ENCODE data around the gene NT5C. TPM values are rescaled to one million over a fixed set of nuclear protein-coding genes. Genes with fewer than 3 reads are reported as not detected.

NT5C gene
- total and polyA plus RNA-seq, 4 donors, result 13.6 to 27.2 (median 24.5) TPM

DNA sequence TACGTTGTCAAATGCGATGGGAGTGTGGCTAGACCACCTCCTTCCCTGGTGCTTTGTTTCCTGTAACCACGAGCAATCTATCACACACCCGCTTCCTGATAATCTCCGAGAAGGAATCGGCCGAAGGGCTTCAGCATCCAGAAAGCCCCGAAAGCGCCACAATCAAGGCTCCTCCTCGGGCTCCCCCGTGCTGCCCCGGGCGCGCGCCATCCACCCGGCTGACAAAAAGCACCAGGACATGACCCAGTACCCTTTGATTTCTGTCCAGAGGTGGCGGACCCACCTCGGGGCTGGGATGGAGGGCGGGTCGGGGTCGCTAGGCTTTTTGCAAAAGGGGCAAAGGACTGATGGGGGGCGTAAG is 22.5 kb downstream of the NT5C start:
- Histone ChIP-seq H3K27ac (ENCODE audit: low read depth in 1 of 2, low read length in 2 of 2) (no peak overlapping the region), H3K36me3 (ENCODE audit: control insufficient read depth in 4 of 4, insufficient read depth in 3 of 4, low read depth in 1 of 4, low read length in 3 of 4) (no peaks in the 10 kb centered on the region), H3K27me3 (ENCODE audit: control insufficient read depth in 4 of 4, insufficient read depth in 4 of 4, low read length in 3 of 4) (no peaks in the 10 kb centered on the region), H3K9me3 (ENCODE audit: control insufficient read depth in 4 of 4, low read length in 3 of 4) (no peaks in the 10 kb centered on the region), H3K4me1 (ENCODE audit: control insufficient read depth in 4 of 4, insufficient read depth in 4 of 4, low read length in 3 of 4) (peaks cover 5 to 25% (median 19%) of the 10 kb centered on the region in 4 donors), H3K9ac (ENCODE audit: low read depth in 1 of 2, low read length in 2 of 2) (peak overlapping the region in 1 of 2 donors; percentile 80), H3K4me3 (ENCODE audit: low read depth in 1 of 3, low read length in 3 of 3) (peak overlapping the region in 2 of 3 donors; percentile 72 to 84)
- TF ChIP-seq SP1 (IDR thresholded peaks at IDR 0.05), result no peak
- no peak for TF ChIP-seq RAD21 (IDR thresholded peaks at IDR 0.05)
- TF ChIP-seq HNF4G (IDR thresholded peaks at IDR 0.05), result no peak
- no peak for TF ChIP-seq RXRA (IDR thresholded peaks at IDR 0.05)
- no peak for TF ChIP-seq YY1 (IDR thresholded peaks at IDR 0.05)
- TF ChIP-seq FOXA1 (IDR thresholded peaks at IDR 0.05), result no peak
- TF ChIP-seq, protein P1, sequence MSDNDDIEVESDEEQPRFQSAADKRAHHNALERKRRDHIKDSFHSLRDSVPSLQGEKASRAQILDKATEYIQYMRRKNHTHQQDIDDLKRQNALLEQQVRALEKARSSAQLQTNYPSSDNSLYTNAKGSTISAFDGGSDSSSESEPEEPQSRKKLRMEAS (IDR thresholded peaks at IDR 0.05), result no peak
- WGBS, result 32% methylated on average over 22 of the region's 22 CpGs
- no peak for DNase-seq (ENCODE audit: low spot score)

DNA sequence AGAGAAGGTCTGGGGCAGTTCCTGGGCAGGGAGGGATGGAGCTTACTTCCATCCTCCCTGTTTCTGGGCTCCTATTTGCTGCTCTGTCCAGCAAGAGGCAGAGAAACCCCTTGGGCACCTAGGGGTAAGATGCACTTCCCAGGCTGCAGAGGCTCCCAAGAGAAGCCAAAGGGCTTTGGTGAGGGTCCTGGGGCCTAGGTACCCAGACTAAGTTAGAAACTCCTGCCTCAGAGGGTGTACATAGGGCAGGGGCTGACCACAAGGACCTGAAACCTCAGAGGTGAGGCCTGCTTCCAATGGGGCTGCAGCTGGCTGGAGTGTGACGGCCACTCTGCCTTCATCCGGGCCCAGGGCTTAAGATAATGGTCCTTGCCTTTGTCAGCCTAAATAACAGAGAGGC is 23.3 kb downstream of the NT5C start:
- TF ChIP-seq JUND (IDR thresholded peaks at IDR 0.05), result no peak
- TF ChIP-seq, protein P2, sequence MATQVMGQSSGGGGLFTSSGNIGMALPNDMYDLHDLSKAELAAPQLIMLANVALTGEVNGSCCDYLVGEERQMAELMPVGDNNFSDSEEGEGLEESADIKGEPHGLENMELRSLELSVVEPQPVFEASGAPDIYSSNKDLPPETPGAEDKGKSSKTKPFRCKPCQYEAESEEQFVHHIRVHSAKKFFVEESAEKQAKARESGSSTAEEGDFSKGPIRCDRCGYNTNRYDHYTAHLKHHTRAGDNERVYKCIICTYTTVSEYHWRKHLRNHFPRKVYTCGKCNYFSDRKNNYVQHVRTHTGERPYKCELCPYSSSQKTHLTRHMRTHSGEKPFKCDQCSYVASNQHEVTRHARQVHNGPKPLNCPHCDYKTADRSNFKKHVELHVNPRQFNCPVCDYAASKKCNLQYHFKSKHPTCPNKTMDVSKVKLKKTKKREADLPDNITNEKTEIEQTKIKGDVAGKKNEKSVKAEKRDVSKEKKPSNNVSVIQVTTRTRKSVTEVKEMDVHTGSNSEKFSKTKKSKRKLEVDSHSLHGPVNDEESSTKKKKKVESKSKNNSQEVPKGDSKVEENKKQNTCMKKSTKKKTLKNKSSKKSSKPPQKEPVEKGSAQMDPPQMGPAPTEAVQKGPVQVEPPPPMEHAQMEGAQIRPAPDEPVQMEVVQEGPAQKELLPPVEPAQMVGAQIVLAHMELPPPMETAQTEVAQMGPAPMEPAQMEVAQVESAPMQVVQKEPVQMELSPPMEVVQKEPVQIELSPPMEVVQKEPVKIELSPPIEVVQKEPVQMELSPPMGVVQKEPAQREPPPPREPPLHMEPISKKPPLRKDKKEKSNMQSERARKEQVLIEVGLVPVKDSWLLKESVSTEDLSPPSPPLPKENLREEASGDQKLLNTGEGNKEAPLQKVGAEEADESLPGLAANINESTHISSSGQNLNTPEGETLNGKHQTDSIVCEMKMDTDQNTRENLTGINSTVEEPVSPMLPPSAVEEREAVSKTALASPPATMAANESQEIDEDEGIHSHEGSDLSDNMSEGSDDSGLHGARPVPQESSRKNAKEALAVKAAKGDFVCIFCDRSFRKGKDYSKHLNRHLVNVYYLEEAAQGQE (IDR thresholded peaks at IDR 0.05), result no peak
- TF ChIP-seq RAD21 (IDR thresholded peaks at IDR 0.05), result no peak
- no peak for TF ChIP-seq NR2F2 (IDR thresholded peaks at IDR 0.05)
- TF ChIP-seq, protein P3, sequence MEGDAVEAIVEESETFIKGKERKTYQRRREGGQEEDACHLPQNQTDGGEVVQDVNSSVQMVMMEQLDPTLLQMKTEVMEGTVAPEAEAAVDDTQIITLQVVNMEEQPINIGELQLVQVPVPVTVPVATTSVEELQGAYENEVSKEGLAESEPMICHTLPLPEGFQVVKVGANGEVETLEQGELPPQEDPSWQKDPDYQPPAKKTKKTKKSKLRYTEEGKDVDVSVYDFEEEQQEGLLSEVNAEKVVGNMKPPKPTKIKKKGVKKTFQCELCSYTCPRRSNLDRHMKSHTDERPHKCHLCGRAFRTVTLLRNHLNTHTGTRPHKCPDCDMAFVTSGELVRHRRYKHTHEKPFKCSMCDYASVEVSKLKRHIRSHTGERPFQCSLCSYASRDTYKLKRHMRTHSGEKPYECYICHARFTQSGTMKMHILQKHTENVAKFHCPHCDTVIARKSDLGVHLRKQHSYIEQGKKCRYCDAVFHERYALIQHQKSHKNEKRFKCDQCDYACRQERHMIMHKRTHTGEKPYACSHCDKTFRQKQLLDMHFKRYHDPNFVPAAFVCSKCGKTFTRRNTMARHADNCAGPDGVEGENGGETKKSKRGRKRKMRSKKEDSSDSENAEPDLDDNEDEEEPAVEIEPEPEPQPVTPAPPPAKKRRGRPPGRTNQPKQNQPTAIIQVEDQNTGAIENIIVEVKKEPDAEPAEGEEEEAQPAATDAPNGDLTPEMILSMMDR (IDR thresholded peaks at IDR 0.05; ENCODE audit: low read depth, low read length, missing input control), result no peak
- TF ChIP-seq TAF1 (conservative IDR thresholded peaks at IDR 0.05), result no peak
- no peak for TF ChIP-seq RXRA (IDR thresholded peaks at IDR 0.05)
- no peak for TF ChIP-seq SP1 (IDR thresholded peaks at IDR 0.05)
- TF ChIP-seq, protein P4, sequence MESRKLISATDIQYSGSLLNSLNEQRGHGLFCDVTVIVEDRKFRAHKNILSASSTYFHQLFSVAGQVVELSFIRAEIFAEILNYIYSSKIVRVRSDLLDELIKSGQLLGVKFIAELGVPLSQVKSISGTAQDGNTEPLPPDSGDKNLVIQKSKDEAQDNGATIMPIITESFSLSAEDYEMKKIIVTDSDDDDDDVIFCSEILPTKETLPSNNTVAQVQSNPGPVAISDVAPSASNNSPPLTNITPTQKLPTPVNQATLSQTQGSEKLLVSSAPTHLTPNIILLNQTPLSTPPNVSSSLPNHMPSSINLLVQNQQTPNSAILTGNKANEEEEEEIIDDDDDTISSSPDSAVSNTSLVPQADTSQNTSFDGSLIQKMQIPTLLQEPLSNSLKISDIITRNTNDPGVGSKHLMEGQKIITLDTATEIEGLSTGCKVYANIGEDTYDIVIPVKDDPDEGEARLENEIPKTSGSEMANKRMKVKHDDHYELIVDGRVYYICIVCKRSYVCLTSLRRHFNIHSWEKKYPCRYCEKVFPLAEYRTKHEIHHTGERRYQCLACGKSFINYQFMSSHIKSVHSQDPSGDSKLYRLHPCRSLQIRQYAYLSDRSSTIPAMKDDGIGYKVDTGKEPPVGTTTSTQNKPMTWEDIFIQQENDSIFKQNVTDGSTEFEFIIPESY (IDR thresholded peaks at IDR 0.05), result no peak
- no peak for TF ChIP-seq HNF4G (IDR thresholded peaks at IDR 0.05)
- TF ChIP-seq GABPA (IDR thresholded peaks at IDR 0.05 in 1 of 2, conservative IDR thresholded peaks at IDR 0.05 in 1 of 2), result no peak
- TF ChIP-seq, protein P5, sequence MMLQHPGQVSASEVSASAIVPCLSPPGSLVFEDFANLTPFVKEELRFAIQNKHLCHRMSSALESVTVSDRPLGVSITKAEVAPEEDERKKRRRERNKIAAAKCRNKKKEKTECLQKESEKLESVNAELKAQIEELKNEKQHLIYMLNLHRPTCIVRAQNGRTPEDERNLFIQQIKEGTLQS (IDR thresholded peaks at IDR 0.05), result no peak
- no peak for TF ChIP-seq EGR1 (IDR thresholded peaks at IDR 0.05; ENCODE audit: low read depth in 2 of 2)
- Histone ChIP-seq H3K4me1 (ENCODE audit: control insufficient read depth in 4 of 4, insufficient read depth in 4 of 4, low read length in 3 of 4) (peaks cover 5 to 20% (median 15%) of the 10 kb centered on the region in 4 donors), H3K27me3 (ENCODE audit: control insufficient read depth in 4 of 4, insufficient read depth in 4 of 4, low read length in 3 of 4) (no peaks in the 10 kb centered on the region), H3K9me3 (ENCODE audit: control insufficient read depth in 4 of 4, low read length in 3 of 4) (no peaks in the 10 kb centered on the region), H3K27ac (ENCODE audit: low read depth in 1 of 2, low read length in 2 of 2) (no peak overlapping the region), H3K36me3 (ENCODE audit: control insufficient read depth in 4 of 4, insufficient read depth in 3 of 4, low read depth in 1 of 4, low read length in 3 of 4) (no peaks in the 10 kb centered on the region), H3K9ac (ENCODE audit: low read depth in 1 of 2, low read length in 2 of 2) (no peak overlapping the region), H3K4me3 (ENCODE audit: low read depth in 1 of 3, low read length in 3 of 3) (no peak overlapping the region)
- 89% methylated on average over 2 of the region's 2 CpGs for WGBS
- DNase-seq (ENCODE audit: low spot score), result no peak

Data from liver (tissue), 9 donors.